SK-N-SH (cell line): ENCODE results near the gene FAF2. TPM values are rescaled to one million over a fixed set of nuclear protein-coding genes. Genes with fewer than 3 reads are reported as not detected.
A peak's percentile ranks its signal among the peaks of the same experiment; 100 is the strongest.

ENCODE experiments used
- CTCF ChIA-PET: fragments of 300-600, 350-600 bp; formaldehyde crosslinking; extraction: SDS; loops from one replicate; lab custom pipeline; 2021; lab: Yijun Ruan, JAX
- POLR2A ChIA-PET: fragments of 350-600 bp; sonication (Branson Sonifier 250); formaldehyde crosslinking; extraction: SDS; loops from one replicate; lab custom pipeline; 2020; ENCODE audit warnings: antibody characterized with exemption, inconsistent platforms; lab: Yijun Ruan, JAX
- DNase-seq: peaks from one replicate; pipeline ENCODE4 v3.0.0; 2012
- H2AFZ ChIP-seq: fragments of 200-600 bp; sonication (generic); 2 replicates; pipeline ENCODE4 v1.8.1; 2016; ENCODE audit warnings: antibody characterized with exemption, mild to moderate bottlenecking, low read depth
- H3F3A ChIP-seq: fragments of 200-600 bp; sonication (generic); replicated peaks from 2 replicates; pipeline ENCODE3; 2016; ENCODE audit warnings: antibody characterized with exemption, mild to moderate bottlenecking; ENCODE audit not compliant: insufficient read depth
- H3K27ac ChIP-seq, 2 experiments: fragments of 200-500 bp in 1 of 2; fragments of 200-600 bp in 1 of 2; sonication (Bioruptor generic) in 1 of 2; sonication (generic), shearing (Covaris generic) in 1 of 2; 2 replicates each; pipeline versions ENCODE4 v1.5.1 to v1.6.1; 2014 to 2016; ENCODE audit warnings: low read depth in 2 of 2, inconsistent platforms in 1 of 2, low read length in 1 of 2, mild to moderate bottlenecking in 1 of 2, mixed read lengths in 1 of 2
- H3K27me3 ChIP-seq: fragments of 200-600 bp; sonication (generic), shearing (Covaris generic); 2 replicates; pipeline ENCODE4 v1.6.1; 2016; ENCODE audit warnings: mixed run types; ENCODE audit not compliant: insufficient read depth
- H3K36me3 ChIP-seq, 2 experiments: fragments of 200-500 bp in 1 of 2; fragments of 200-600 bp in 1 of 2; sonication (Bioruptor generic) in 1 of 2; sonication (generic) in 1 of 2; replicated peaks in 1 of 2; 2 replicates each; pipeline versions ENCODE3 to v1.5.1; 2014 to 2016; ENCODE audit warnings: low read length in 1 of 2, mild to moderate bottlenecking in 1 of 2; ENCODE audit not compliant: insufficient read depth in 2 of 2, control insufficient read depth in 1 of 2
- H3K4me1 ChIP-seq, 2 experiments: fragments of 200-500 bp in 1 of 2; fragments of 200-600 bp in 1 of 2; sonication (Bioruptor generic) in 1 of 2; sonication (generic), shearing (Covaris generic) in 1 of 2; 2 replicates each; pipeline versions ENCODE4 v1.5.1 to v1.6.1; 2014 to 2016; ENCODE audit warnings: low read depth in 1 of 2, low read length in 1 of 2, mixed run types in 1 of 2; ENCODE audit not compliant: insufficient read depth in 2 of 2, control insufficient read depth in 1 of 2
- H3K4me2 ChIP-seq: fragments of 200-600 bp; sonication (generic), shearing (Covaris generic); 2 replicates; pipeline ENCODE4 v1.6.1; 2017; ENCODE audit warnings: mixed run types
- H3K4me3 ChIP-seq, 2 experiments: fragments of 200-500 bp in 1 of 2; fragments of 200-600 bp in 1 of 2; sonication (Bioruptor generic) in 1 of 2; sonication (generic), shearing (Covaris generic) in 1 of 2; 2 replicates each; pipeline versions ENCODE4 v1.5.1 to v1.8.1; 2014 to 2016; ENCODE audit warnings: low read depth in 2 of 2, inconsistent platforms in 1 of 2, low read length in 1 of 2, mild to moderate bottlenecking in 1 of 2, mixed read lengths in 1 of 2, moderate library complexity in 1 of 2
- H3K79me2 ChIP-seq: fragments of 200-600 bp; sonication (generic); 2 replicates; pipeline ENCODE4 v1.8.1; 2017; ENCODE audit warnings: mild to moderate bottlenecking; ENCODE audit not compliant: insufficient read depth
- H3K9ac ChIP-seq: fragments of 200-600 bp; sonication (generic); 2 replicates; pipeline ENCODE4 v1.6.1; 2017; ENCODE audit warnings: mixed run types
- H3K9me2 ChIP-seq: fragments of 200-600 bp; sonication (generic); 2 replicates; pipeline ENCODE4 v1.6.1; 2017; ENCODE audit warnings: mixed run types
- H3K9me3 ChIP-seq: fragments of 200-600 bp; sonication (generic); 2 replicates; pipeline ENCODE4 v1.6.1; 2017; ENCODE audit warnings: mixed run types, mild to moderate bottlenecking, moderate library complexity
- H4K20me1 ChIP-seq: fragments of 200-600 bp; sonication (generic); 2 replicates; pipeline ENCODE4 v1.6.1; 2017; ENCODE audit warnings: mild to moderate bottlenecking, mixed run types; ENCODE audit not compliant: insufficient read depth
- EZH2phosphoT487 ChIP-seq: fragments of 200-600 bp; sonication (generic); IDR thresholded peaks from 2 replicates; pipeline ENCODE4 v1.6.1; 2017; ENCODE audit warnings: low read depth, mixed run types, mild to moderate bottlenecking, antibody characterized with exemption, moderate library complexity, borderline replicate concordance
- FOSL2 ChIP-seq: IDR thresholded peaks from 2 replicates; pipeline ENCODE4 v1.4.0; 2012; ENCODE audit warnings: low read depth, mild to moderate bottlenecking, moderate library complexity, borderline replicate concordance
- FOXM1 ChIP-seq: IDR thresholded peaks from 2 replicates; pipeline ENCODE4 v1.4.0; 2012; ENCODE audit warnings: low read depth, mild to moderate bottlenecking
- GATA2 ChIP-seq: sonication (generic); formaldehyde crosslinking; IDR thresholded peaks from 2 replicates; pipeline ENCODE4 v1.5.0; 2020; ENCODE audit warnings: mild to moderate bottlenecking, missing genetic modification reagents
- NFIC ChIP-seq: IDR thresholded peaks from 2 replicates; pipeline ENCODE4 v1.4.0; 2012; ENCODE audit warnings: borderline replicate concordance
- NRF1 ChIP-seq: IDR thresholded peaks from 2 replicates; pipeline ENCODE4 v1.6.1; 2012; ENCODE audit warnings: low read depth, mild to moderate bottlenecking, low read length
- RAD21 ChIP-seq: IDR thresholded peaks from 2 replicates; pipeline ENCODE4 v1.6.1; 2012; ENCODE audit warnings: mild to moderate bottlenecking, low read length
- SMC3 ChIP-seq: IDR thresholded peaks from 2 replicates; pipeline ENCODE4 v1.6.1; 2012; ENCODE audit warnings: low read depth, low read length, improper control_type of control experiment
- USF1 ChIP-seq: IDR thresholded peaks from 2 replicates; pipeline ENCODE4 v1.4.0; 2012; ENCODE audit warnings: low read depth, borderline replicate concordance
- WGBS: methylation state at CpG from one replicate; pipeline ENCODE4 v1.1.6; 2017; ENCODE audit warnings: low lambda C conversion rate; 5-methylcytosine and 5-hydroxymethylcytosine counted together
- polyA plus RNA-seq, 3 experiments: library from polyadenylated mRNA; depleted of rRNA; stranded (reverse); fragments of >200 nt; gene quantifications; 2 replicates each; pipeline ENCODE4 v1.2.3, GENCODE V29; 2012

Gene FAF2
- polyA plus RNA-seq, 1 of the 3 experiments (the other 2 are of a cell fraction): 25.5 TPM

GRCh38 chr5:176401281-176402205 is 46.6 kb upstream of the FAF2 start:
- H4K20me1 ChIP-seq: no peaks in the 10 kb centered on the region
- TF ChIP-seq FOXM1 (no peak), SMC3 (no peak), FOSL2 (no peak), RAD21 (no peak), GATA2 (no peak), NFIC (no peak), EZH2phosphoT487 (no peak)
- H3F3A ChIP-seq: no peaks in the 10 kb centered on the region
- CTCF ChIA-PET: interaction anchor here (0.9 to 1.0 kb wide), 2 partner anchors 15 kb away, joined by 3 to 4 read pairs; no protein-coding TSS in a partner anchor
- no peaks in the 10 kb centered on the region for H3K27me3 ChIP-seq
- WGBS: 95% methylated on average over 22 of the region's 22 CpGs
- H3K36me3 ChIP-seq: peaks cover 0 to 2% of the 10 kb centered on the region in 2 experiments
- no peak overlapping the region for H3K4me2 ChIP-seq
- H3K79me2 ChIP-seq: no peaks in the 10 kb centered on the region
- H3K4me3 ChIP-seq: no peak overlapping the region
- no peaks in the 10 kb centered on the region for H3K9me2 ChIP-seq
- no peak overlapping the region for H3K27ac ChIP-seq
- peaks cover 0 to 2% of the 10 kb centered on the region in 2 experiments; a peak in 1 of 4 replicates for H3K4me1 ChIP-seq
- no peaks in the 10 kb centered on the region for H3K9me3 ChIP-seq
- no peak overlapping the region for H2AFZ ChIP-seq
- no peak overlapping the region for H3K9ac ChIP-seq
- no peak for DNase-seq
- POLR2A ChIA-PET: no interaction called here

GRCh38 chr5:176405656-176406435 is 42.3 kb upstream of the FAF2 start:
- no peak overlapping the region for H3K9ac ChIP-seq
- H3F3A ChIP-seq: no peaks in the 10 kb centered on the region
- H3K4me1 ChIP-seq: no peaks in the 10 kb centered on the region
- no peaks in the 10 kb centered on the region for H4K20me1 ChIP-seq
- POLR2A ChIA-PET: interaction anchor here (1.2 kb wide), 1 partner anchor 14 kb away, joined by 6 read pairs; no protein-coding TSS in a partner anchor
- no peak overlapping the region for H3K4me3 ChIP-seq
- DNase-seq: peak; percentile 19
- TF ChIP-seq USF1 (no peak), NRF1 (no peak), FOSL2 (no peak), GATA2 (no peak)
- no peaks in the 10 kb centered on the region for H3K9me3 ChIP-seq
- H3K27ac ChIP-seq: no peak overlapping the region
- H3K27me3 ChIP-seq: no peaks in the 10 kb centered on the region
- H2AFZ ChIP-seq: no peak overlapping the region
- H3K36me3 ChIP-seq: peaks cover 0 to 9% of the 10 kb centered on the region in 2 experiments
- H3K79me2 ChIP-seq: no peaks in the 10 kb centered on the region
- H3K4me2 ChIP-seq: no peak overlapping the region
- CTCF ChIA-PET: interaction anchor here (1.0 to 2.1 kb wide), 4 partner anchors 10 to 675 kb away, joined by 3 to 11 read pairs (median 4); partner anchors contain the start of gene CLTB
- no peaks in the 10 kb centered on the region for H3K9me2 ChIP-seq
- 89% methylated on average over 16 of the region's 20 CpGs for WGBS
